Activated CD4-positive, alpha-beta memory T cell treated with anti-CD3 and anti-CD28 coated beads, Interleukin-2, amount 10 ng/mL, durations not matched to agents 7 days and 5 days (primary cell): ENCODE data around the gene SRPK2. TPM values are rescaled to one million over a fixed set of nuclear protein-coding genes. Genes with fewer than 3 reads are reported as not detected.
"Not testable (repeated sequence)": the region's sequence is repeated elsewhere in the genome, so short reads cannot be mapped to it uniquely, and the experiment has no call there.

ENCODE experiments used
- CTCF ChIA-PET: fragments of 350-600 bp; sonication (Branson Sonifier 250); formaldehyde crosslinking; loops from one replicate; lab custom pipeline; 2021; ENCODE audit warnings: antibody characterized with exemption, inconsistent platforms; lab: Charles Lee
- POLR2A ChIA-PET: fragments of 350-600 bp; sonication (Branson Sonifier 250); formaldehyde crosslinking; loops from one replicate; lab custom pipeline; 2021; ENCODE audit warnings: antibody characterized with exemption; lab: Charles Lee
- DNase-seq: peaks from one replicate; pipeline ENCODE4 v3.0.0-alpha.2; 2020
- H3K27ac Mint-ChIP-seq: one replicate; pipeline ENCODE4 v1.8.0; 2021; ENCODE audit warnings: mild to moderate bottlenecking, mixed read lengths
- H3K27me3 Mint-ChIP-seq: one replicate; pipeline ENCODE4 v1.8.0; 2021; ENCODE audit warnings: mixed read lengths
- H3K36me3 Mint-ChIP-seq: one replicate; pipeline ENCODE4 v1.8.0; 2021; ENCODE audit warnings: low read depth, mixed read lengths
- H3K4me1 Mint-ChIP-seq: one replicate; pipeline ENCODE4 v1.8.0; 2021; ENCODE audit warnings: mixed read lengths
- H3K4me3 Mint-ChIP-seq: one replicate; pipeline ENCODE4 v1.8.0; 2021; ENCODE audit warnings: mild to moderate bottlenecking, mixed read lengths
- H3K9me3 Mint-ChIP-seq: one replicate; pipeline ENCODE4 v1.8.0; 2021; ENCODE audit warnings: mixed read lengths
- total RNA-seq, 2 experiments: library from RNA; stranded (reverse); gene quantifications; one replicate each; pipeline ENCODE4 v1.2.3, GENCODE V29; 2021

Gene SRPK2
- total RNA-seq, 2 experiments from 2014 or later, result 42.9 to 45.0 TPM

DNA sequence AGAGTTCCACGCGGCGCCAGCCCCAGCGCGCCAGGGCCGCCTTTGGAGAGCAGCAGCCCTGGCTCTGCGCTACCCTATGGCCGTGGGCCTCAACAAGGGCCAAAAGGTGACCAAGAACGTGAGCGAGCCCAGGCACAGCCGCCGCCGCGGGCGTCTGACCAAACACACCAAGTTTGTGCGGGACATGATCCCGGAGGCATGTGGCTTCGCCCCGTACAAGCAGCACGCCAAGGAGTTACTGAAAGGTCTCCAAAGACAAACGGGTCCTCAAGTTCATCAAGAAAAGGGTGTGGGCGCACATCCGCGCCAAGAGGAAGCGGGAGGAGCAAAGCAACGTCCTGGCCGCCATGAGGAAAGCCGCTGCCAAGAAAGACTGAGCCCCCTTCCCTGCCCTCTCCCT is 144.1 kb downstream of the SRPK2 start:
- Mint-ChIP-seq H3K9me3 (no peaks in the 10 kb centered on the region), H3K4me3 (no peak overlapping the region), H3K27ac (no peak overlapping the region), H3K36me3 (no peaks in the 10 kb centered on the region), H3K27me3 (no peaks in the 10 kb centered on the region), H3K4me1 (no peaks in the 10 kb centered on the region)
- CTCF ChIA-PET, result no interaction called here
- POLR2A ChIA-PET, result no interaction called here
- DNase-seq, result no peak

GRCh38 chr7:105241198-105241597 is 147.5 kb downstream of the SRPK2 start:
- Mint-ChIP-seq H3K27me3 (no peaks in the 10 kb centered on the region), H3K36me3 (no peaks in the 10 kb centered on the region), H3K4me1 (no peaks in the 10 kb centered on the region), H3K27ac (no peak overlapping the region), H3K4me3 (no peak overlapping the region), H3K9me3 (no peaks in the 10 kb centered on the region)
- CTCF ChIA-PET, result interaction anchor here (0.6 to 0.8 kb wide), 2 partner anchors 88 to 320 kb away, joined by 3 to 4 read pairs; no protein-coding TSS in a partner anchor
- no peak for DNase-seq
- POLR2A ChIA-PET, result interaction anchor here (0.9 kb wide), 1 partner anchor 16 kb away, joined by 3 read pairs; no protein-coding TSS in a partner anchor

GRCh38 chr7:105238198-105238765 is 150.4 kb downstream of the SRPK2 start:
- POLR2A ChIA-PET, result no interaction called here
- Mint-ChIP-seq H3K27ac (no peak overlapping the region), H3K27me3 (no peaks in the 10 kb centered on the region), H3K9me3 (no peaks in the 10 kb centered on the region), H3K4me3 (no peak overlapping the region), H3K36me3 (no peaks in the 10 kb centered on the region), H3K4me1 (no peaks in the 10 kb centered on the region)
- DNase-seq, result no peak
- CTCF ChIA-PET, result no interaction called here

DNA sequence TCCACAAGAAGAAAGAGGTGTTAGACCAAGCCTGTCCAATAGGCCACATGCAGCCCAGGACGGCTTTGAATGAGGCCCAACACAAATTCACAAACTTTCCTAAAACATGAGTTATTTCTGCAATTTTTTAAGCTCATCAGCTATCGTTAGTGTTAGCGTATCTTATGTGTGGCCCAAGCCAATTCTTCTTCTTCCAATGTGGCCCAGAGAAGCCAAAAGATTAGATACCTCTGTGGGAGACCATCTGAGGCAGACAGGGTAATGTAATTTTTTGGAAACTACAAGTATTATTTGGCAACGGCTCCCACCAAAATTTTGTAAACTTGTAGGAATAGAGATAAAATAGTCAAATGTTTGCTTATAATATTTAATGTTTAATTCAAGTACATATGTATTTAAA is 153.8 kb downstream of the SRPK2 start:
- H3K27ac Mint-ChIP-seq, result no peak overlapping the region
- no peak for DNase-seq
- no peak overlapping the region for H3K4me3 Mint-ChIP-seq
- POLR2A ChIA-PET, result no interaction called here
- no peaks in the 10 kb centered on the region for H3K4me1 Mint-ChIP-seq
- H3K36me3 Mint-ChIP-seq, result peaks cover 9% of the 10 kb centered on the region
- no peaks in the 10 kb centered on the region for H3K9me3 Mint-ChIP-seq
- H3K27me3 Mint-ChIP-seq, result no peaks in the 10 kb centered on the region
- CTCF ChIA-PET, result no interaction called here

DNA sequence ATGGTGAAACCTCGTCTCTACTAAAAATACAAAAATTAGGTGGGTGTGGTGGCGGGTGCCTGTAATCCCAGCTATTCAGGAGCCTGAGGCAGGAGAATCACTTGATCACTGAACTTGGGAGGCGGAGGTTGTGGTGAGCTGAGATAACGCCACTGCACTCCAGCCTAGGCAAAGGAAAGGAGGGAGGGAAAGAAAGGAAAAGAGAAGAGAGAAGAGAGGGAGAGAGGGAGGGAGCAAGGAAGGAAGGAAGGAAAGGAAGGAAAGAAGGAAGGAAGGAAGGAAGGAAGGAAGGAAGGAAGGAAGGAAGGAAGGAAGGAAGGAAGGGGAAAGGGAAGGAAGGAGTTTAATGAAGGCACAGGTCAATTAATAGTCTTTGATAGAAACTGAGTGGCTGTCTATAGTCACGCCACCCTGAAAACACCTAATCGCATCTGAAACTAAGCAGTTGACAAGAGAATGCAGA is 155.9 kb downstream of the SRPK2 start:
- H3K4me1 Mint-ChIP-seq, H3K27me3 Mint-ChIP-seq, CTCF ChIA-PET, H3K27ac Mint-ChIP-seq, H3K4me3 Mint-ChIP-seq, POLR2A ChIA-PET, H3K9me3 Mint-ChIP-seq, DNase-seq: not testable (repeated sequence)
- peaks cover 12% of the 10 kb centered on the region for H3K36me3 Mint-ChIP-seq

DNA sequence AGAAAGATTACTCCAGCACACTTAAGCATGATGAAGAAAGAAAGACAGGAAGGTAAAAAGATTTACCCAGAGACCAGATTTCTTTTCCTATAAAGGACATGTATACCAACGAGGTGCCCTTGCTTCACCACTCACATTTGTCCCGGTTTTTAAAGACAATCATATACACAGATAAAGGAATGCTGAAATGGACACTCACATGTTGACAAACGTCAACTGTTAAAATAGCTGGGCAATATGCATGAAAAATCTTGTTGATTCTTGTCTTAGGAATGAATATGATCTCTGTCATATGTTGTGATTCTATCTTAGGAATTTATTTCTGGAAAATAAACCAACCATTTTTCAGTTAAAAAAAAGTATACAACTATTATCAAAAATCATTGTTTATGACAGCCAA is 158.2 kb downstream of the SRPK2 start:
- Mint-ChIP-seq H3K9me3 (no peaks in the 10 kb centered on the region), H3K36me3 (peaks cover 19% of the 10 kb centered on the region)
- CTCF ChIA-PET, result no interaction called here

DNA sequence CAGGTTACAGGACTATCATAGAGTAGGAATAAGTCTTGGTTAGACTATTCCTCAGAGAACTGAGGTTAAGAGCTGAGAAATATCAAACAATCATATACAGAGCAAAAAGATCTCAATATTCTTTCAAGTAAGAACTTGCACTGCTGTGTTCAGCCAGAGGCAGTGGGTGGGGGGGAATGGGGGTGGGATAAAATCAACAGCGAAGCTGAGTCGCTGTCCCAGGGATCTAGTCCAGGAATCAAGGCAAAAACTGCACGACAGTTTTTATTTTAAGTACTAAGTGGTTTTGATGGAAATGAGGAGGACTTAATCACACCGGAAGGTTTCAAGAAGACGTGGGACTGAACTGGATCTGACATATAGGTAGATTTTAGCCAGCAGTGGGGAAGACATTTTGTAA is 159.1 kb downstream of the SRPK2 start:
- H3K4me3 Mint-ChIP-seq, result no peak overlapping the region
- no peak overlapping the region for H3K27ac Mint-ChIP-seq
- peaks cover 8% of the 10 kb centered on the region for H3K4me1 Mint-ChIP-seq
- H3K9me3 Mint-ChIP-seq, result no peaks in the 10 kb centered on the region
- CTCF ChIA-PET, result no interaction called here
- POLR2A ChIA-PET, result no interaction called here
- DNase-seq, result no peak
- H3K27me3 Mint-ChIP-seq, result no peaks in the 10 kb centered on the region
- peaks cover 19% of the 10 kb centered on the region for H3K36me3 Mint-ChIP-seq

More for the DNA sequence above, 158.2 kb downstream of the SRPK2 start:
- POLR2A ChIA-PET, result interaction anchor here (1.0 kb wide), 1 partner anchor 38 kb away, joined by 3 read pairs; no protein-coding TSS in a partner anchor
- H3K27me3 Mint-ChIP-seq, result no peaks in the 10 kb centered on the region
- no peaks in the 10 kb centered on the region for H3K4me1 Mint-ChIP-seq
- no peak for DNase-seq
- no peak overlapping the region for H3K4me3 Mint-ChIP-seq
- H3K27ac Mint-ChIP-seq, result no peak overlapping the region

DNA sequence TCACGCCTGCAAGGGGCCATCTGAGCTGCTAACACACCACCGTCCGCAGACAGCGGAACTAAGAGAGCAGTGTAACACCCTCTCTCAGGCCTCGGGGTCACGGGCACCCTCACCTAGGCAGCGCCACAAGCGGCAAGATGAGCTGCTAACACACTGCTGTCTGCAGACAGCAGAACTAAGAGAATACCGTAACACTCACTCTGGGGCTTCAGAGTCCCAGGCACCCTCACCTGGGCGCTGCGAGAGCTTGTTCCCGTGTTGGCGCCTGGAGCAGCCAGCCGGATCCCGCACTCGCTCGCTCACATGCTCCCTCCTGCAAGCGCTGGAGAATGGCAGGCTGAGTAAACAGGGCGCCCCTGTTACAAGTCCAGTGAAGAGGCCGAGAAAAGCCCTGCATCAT is 160.2 kb downstream of the SRPK2 start:
- CTCF ChIA-PET, result no interaction called here
- DNase-seq, result no peak
- H3K4me3 Mint-ChIP-seq, result no peak overlapping the region
- no peak overlapping the region for H3K27ac Mint-ChIP-seq
- peaks cover 12% of the 10 kb centered on the region for H3K4me1 Mint-ChIP-seq
- POLR2A ChIA-PET, result no interaction called here
- no peaks in the 10 kb centered on the region for H3K9me3 Mint-ChIP-seq
- H3K36me3 Mint-ChIP-seq, result peaks cover 19% of the 10 kb centered on the region
- H3K27me3 Mint-ChIP-seq, result no peaks in the 10 kb centered on the region

- Mint-ChIP-seq H3K27me3 (no peaks in the 10 kb centered on the region), H3K4me3 (no peak overlapping the region), H3K4me1 (peaks cover 12% of the 10 kb centered on the region), H3K9me3 (no peaks in the 10 kb centered on the region), H3K36me3 (peaks cover 19% of the 10 kb centered on the region), H3K27ac (no peak overlapping the region)
- CTCF ChIA-PET, result no interaction called here
- no peak for DNase-seq
- POLR2A ChIA-PET, result no interaction called here
Observed at GRCh38 chr7:105227391-105227790, 161.3 kb downstream of the SRPK2 start.

DNA sequence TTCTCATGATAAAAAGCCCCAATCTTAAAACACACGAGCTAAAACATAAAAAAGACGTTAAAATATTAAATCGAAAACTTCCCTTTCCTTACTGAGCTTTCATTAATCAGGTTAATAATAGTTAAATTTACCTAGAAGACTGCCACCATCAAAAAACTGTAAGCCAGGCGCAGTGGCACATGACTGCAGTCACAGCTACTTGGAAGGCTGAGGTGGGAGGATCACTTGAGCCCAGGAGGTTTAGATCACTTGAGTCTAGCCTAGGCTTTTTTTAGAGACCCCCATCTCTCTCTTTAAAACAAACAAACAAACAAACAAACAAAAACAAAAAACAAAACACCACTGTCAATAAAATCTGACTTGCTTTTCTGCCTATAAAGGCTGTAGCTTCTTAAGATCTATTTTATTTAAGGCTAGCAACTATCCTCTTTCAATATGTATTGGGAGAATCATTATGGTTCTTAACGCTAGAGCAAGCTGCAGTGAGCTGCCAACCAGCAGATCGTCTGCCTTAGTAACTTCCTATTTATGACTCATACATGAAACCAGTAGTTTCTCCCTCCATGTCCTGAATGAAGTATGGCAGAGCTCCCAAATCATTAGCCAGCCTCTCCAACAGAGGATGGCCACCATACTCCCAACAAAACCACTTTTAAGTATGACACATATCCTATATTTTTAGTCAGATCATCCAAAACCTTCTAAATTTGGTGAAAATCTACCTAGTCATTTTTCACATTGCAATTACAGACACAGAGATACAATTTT is 163.7 kb downstream of the SRPK2 start:
- H3K4me1 Mint-ChIP-seq, result peaks cover 12% of the 10 kb centered on the region
- H3K27ac Mint-ChIP-seq, result no peak overlapping the region
- H3K36me3 Mint-ChIP-seq, result peaks cover 10% of the 10 kb centered on the region
- DNase-seq, result no peak
- no peaks in the 10 kb centered on the region for H3K27me3 Mint-ChIP-seq
- no peak overlapping the region for H3K4me3 Mint-ChIP-seq
- ChIA-PET POLR2A (interaction anchor here (0.6 to 1.5 kb wide), 2 partner anchors 16 to 108 kb away, joined by 3 read pairs; no protein-coding TSS in a partner anchor), CTCF (interaction anchor here (0.5 to 1.0 kb wide), 3 partner anchors 14 to 303 kb away, joined by 3 read pairs; no protein-coding TSS in a partner anchor)
- H3K9me3 Mint-ChIP-seq, result no peaks in the 10 kb centered on the region

DNA sequence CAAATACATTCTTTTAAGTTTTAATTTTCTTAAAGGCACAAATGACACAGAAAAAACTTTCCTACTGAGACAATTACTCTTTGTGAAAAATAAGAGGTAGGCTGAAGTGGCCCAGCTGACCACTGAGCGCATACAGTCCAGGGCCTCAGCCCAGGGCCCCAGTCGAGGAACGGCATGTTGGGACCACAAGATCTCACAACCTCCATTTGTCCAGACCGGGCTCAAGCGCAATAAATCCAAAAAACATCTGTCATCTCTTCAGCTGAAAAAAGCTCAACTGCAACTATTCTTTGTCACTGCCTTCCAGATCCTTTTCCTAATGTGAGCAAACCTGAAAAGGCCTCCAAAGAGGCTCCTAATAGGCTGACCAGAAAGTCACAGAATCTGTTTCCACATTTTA is 165.8 kb downstream of the SRPK2 start:
- H3K4me1 Mint-ChIP-seq, result peaks cover 12% of the 10 kb centered on the region
- H3K4me3 Mint-ChIP-seq, result no peak overlapping the region
- H3K27me3 Mint-ChIP-seq, result no peaks in the 10 kb centered on the region
- ChIA-PET CTCF (interaction anchor here (1.0 kb wide), 1 partner anchor 17 kb away, joined by 3 read pairs; no protein-coding TSS in a partner anchor), POLR2A (no interaction called here)
- peaks cover 7% of the 10 kb centered on the region for H3K36me3 Mint-ChIP-seq
- DNase-seq, result no peak
- H3K27ac Mint-ChIP-seq, result no peak overlapping the region
- H3K9me3 Mint-ChIP-seq, result no peaks in the 10 kb centered on the region

DNA sequence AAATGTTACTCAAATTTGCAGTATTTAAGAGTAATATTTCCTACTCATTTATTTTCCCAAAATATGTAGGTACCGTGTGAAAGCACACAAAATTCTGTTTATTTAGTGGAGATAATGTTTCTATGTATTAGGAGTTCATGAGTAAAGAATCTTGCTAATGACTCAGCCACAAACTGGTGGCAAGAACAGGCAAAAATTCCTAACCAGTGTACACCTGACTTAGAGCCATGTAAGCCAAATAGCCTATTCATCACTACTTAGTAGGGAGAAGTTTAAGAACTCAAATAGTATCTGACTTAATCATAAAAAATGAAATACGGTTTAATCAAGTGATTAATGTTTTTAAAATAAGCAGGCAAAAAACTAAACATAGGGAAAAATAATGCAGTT is 169.0 kb downstream of the SRPK2 start:
- Mint-ChIP-seq H3K9me3 (no peaks in the 10 kb centered on the region), H3K27me3 (no peaks in the 10 kb centered on the region), H3K36me3 (peaks cover 5% of the 10 kb centered on the region), H3K27ac (no peak overlapping the region), H3K4me1 (peaks cover 12% of the 10 kb centered on the region), H3K4me3 (no peak overlapping the region)
- CTCF ChIA-PET, result interaction anchor here (1.0 kb wide), 1 partner anchor 9 kb away, joined by 3 read pairs; no protein-coding TSS in a partner anchor
- DNase-seq, result no peak
- POLR2A ChIA-PET, result no interaction called here

GRCh38 chr7:105218939-105219770 is 169.6 kb downstream of the SRPK2 start:
- Mint-ChIP-seq H3K27ac (no peak overlapping the region), H3K36me3 (peaks cover 5% of the 10 kb centered on the region), H3K4me1 (peaks cover 7% of the 10 kb centered on the region), H3K9me3 (no peaks in the 10 kb centered on the region), H3K4me3 (no peak overlapping the region), H3K27me3 (no peaks in the 10 kb centered on the region)
- no peak for DNase-seq
- CTCF ChIA-PET, result no interaction called here
- POLR2A ChIA-PET, result no interaction called here
